Activated naive CD8-positive, alpha-beta T cell (primary cell): ENCODE results near the gene CCL18.
"Not testable (repeated sequence)": the region's sequence is repeated elsewhere in the genome, so short reads cannot be mapped to it uniquely, and the experiment has no call there.

ENCODE experiments used
- H3K27ac Mint-ChIP-seq: one replicate; pipeline ENCODE4 v1.8.0; 2021; ENCODE audit warnings: mixed read lengths
- H3K27me3 Mint-ChIP-seq: one replicate; pipeline ENCODE4 v1.8.0; 2021; ENCODE audit warnings: mixed read lengths
- H3K36me3 Mint-ChIP-seq: one replicate; pipeline ENCODE4 v1.8.0; 2021; ENCODE audit warnings: mixed read lengths
- H3K4me1 Mint-ChIP-seq: one replicate; pipeline ENCODE4 v1.8.0; 2021; ENCODE audit warnings: low read depth, mixed read lengths
- H3K4me3 Mint-ChIP-seq: one replicate; pipeline ENCODE4 v1.8.0; 2021; ENCODE audit warnings: mild to moderate bottlenecking, mixed read lengths
- H3K9me3 Mint-ChIP-seq: one replicate; pipeline ENCODE4 v1.8.0; 2021; ENCODE audit warnings: low read depth, mixed read lengths

CCL18 gene

GRCh38 chr17:36063786-36064541 is at the start of gene CCL18:
Gene CCL18 (plus strand): TSS chr17:36064272. CDS start chr17:36064343, 71 bp downstream.
- Mint-ChIP-seq H3K9me3 (no peaks in the 10 kb centered on the region), H3K36me3 (no peaks in the 10 kb centered on the region), H3K4me1 (no peaks in the 10 kb centered on the region), H3K27ac (no peak within 1 kb of the TSS), H3K27me3 (no peaks in the 10 kb centered on the region), H3K4me3 (no peak within 1 kb of the TSS)

GRCh38 chr17:36014946-36015345 is 49.1 kb upstream of the CCL18 start:
- Mint-ChIP-seq H3K27me3 (peaks cover 4% of the 10 kb centered on the region), H3K9me3 (no peaks in the 10 kb centered on the region), H3K36me3 (no peaks in the 10 kb centered on the region), H3K27ac (no peak overlapping the region), H3K4me1 (no peaks in the 10 kb centered on the region), H3K4me3 (no peak overlapping the region)

GRCh38 chr17:36015895-36016294 is 48.2 kb upstream of the CCL18 start:
- not testable (repeated sequence) for H3K36me3 Mint-ChIP-seq, H3K27ac Mint-ChIP-seq, H3K9me3 Mint-ChIP-seq, H3K4me1 Mint-ChIP-seq, H3K4me3 Mint-ChIP-seq, H3K27me3 Mint-ChIP-seq

- Mint-ChIP-seq H3K27me3 (peaks cover 6% of the 10 kb centered on the region), H3K4me3 (no peak overlapping the region), H3K27ac (no peak overlapping the region), H3K9me3 (no peaks in the 10 kb centered on the region), H3K4me1 (no peaks in the 10 kb centered on the region), H3K36me3 (no peaks in the 10 kb centered on the region)
Observed at GRCh38 chr17:36016555-36016954, 47.5 kb upstream of the CCL18 start.

GRCh38 chr17:36017799-36018198 is 46.3 kb upstream of the CCL18 start, which contains the start of gene CCL23:
Gene CCL23 (minus strand): TSS chr17:36017972. CDS start chr17:36017897, 75 bp downstream.
- no peak within 1 kb of the TSS for H3K27ac Mint-ChIP-seq
- no peaks in the 10 kb centered on the region for H3K4me1 Mint-ChIP-seq
- H3K9me3 Mint-ChIP-seq: no peaks in the 10 kb centered on the region
- no peaks in the 10 kb centered on the region for H3K36me3 Mint-ChIP-seq
- H3K4me3 Mint-ChIP-seq: no peak within 1 kb of the TSS
- peaks cover 6% of the 10 kb centered on the region for H3K27me3 Mint-ChIP-seq

- H3K27me3 Mint-ChIP-seq: peaks cover 13% of the 10 kb centered on the region
- no peaks in the 10 kb centered on the region for H3K36me3 Mint-ChIP-seq
- H3K4me1 Mint-ChIP-seq: no peaks in the 10 kb centered on the region
- no peak overlapping the region for H3K4me3 Mint-ChIP-seq
- no peaks in the 10 kb centered on the region for H3K9me3 Mint-ChIP-seq
- H3K27ac Mint-ChIP-seq: no peak overlapping the region
Observed at GRCh38 chr17:36019423-36019822, 44.6 kb upstream of the CCL18 start.

- Mint-ChIP-seq H3K27me3 (peaks cover 16% of the 10 kb centered on the region), H3K27ac (no peak overlapping the region), H3K9me3 (no peaks in the 10 kb centered on the region), H3K4me3 (no peak overlapping the region), H3K36me3 (no peaks in the 10 kb centered on the region), H3K4me1 (no peaks in the 10 kb centered on the region)
Observed at GRCh38 chr17:36024106-36024869, 39.8 kb upstream of the CCL18 start.

GRCh38 chr17:36027761-36028160 is 36.3 kb upstream of the CCL18 start:
- Mint-ChIP-seq H3K4me3 (no peak overlapping the region), H3K27ac (no peak overlapping the region), H3K4me1 (no peaks in the 10 kb centered on the region), H3K27me3 (peaks cover 13% of the 10 kb centered on the region), H3K36me3 (no peaks in the 10 kb centered on the region), H3K9me3 (no peaks in the 10 kb centered on the region)

- Mint-ChIP-seq H3K4me3 (no peak overlapping the region), H3K9me3 (no peaks in the 10 kb centered on the region), H3K27ac (no peak overlapping the region), H3K36me3 (no peaks in the 10 kb centered on the region), H3K4me1 (no peaks in the 10 kb centered on the region), H3K27me3 (peaks cover 2% of the 10 kb centered on the region)
Observed at GRCh38 chr17:36030956-36031355, 33.1 kb upstream of the CCL18 start.

GRCh38 chr17:36034127-36034526 is 29.9 kb upstream of the CCL18 start:
- H3K9me3 Mint-ChIP-seq: no peaks in the 10 kb centered on the region
- no peak overlapping the region for H3K27ac Mint-ChIP-seq
- H3K4me1 Mint-ChIP-seq: no peaks in the 10 kb centered on the region
- peaks cover 3% of the 10 kb centered on the region for H3K27me3 Mint-ChIP-seq
- no peak overlapping the region for H3K4me3 Mint-ChIP-seq
- H3K36me3 Mint-ChIP-seq: no peaks in the 10 kb centered on the region

GRCh38 chr17:36036235-36036634 is 27.8 kb upstream of the CCL18 start:
- peaks cover 1% of the 10 kb centered on the region for H3K27me3 Mint-ChIP-seq
- no peaks in the 10 kb centered on the region for H3K4me1 Mint-ChIP-seq
- no peaks in the 10 kb centered on the region for H3K9me3 Mint-ChIP-seq
- no peak overlapping the region for H3K27ac Mint-ChIP-seq
- H3K4me3 Mint-ChIP-seq: no peak overlapping the region
- no peaks in the 10 kb centered on the region for H3K36me3 Mint-ChIP-seq

- Mint-ChIP-seq H3K27ac (no peak overlapping the region), H3K27me3 (peaks cover 20% of the 10 kb centered on the region), H3K9me3 (peaks cover 24% of the 10 kb centered on the region), H3K36me3 (peaks cover 17% of the 10 kb centered on the region), H3K4me3 (no peak overlapping the region), H3K4me1 (no peaks in the 10 kb centered on the region)
Observed at GRCh38 chr17:36048066-36048465, 16.0 kb upstream of the CCL18 start.

- peaks cover 16% of the 10 kb centered on the region for H3K27me3 Mint-ChIP-seq
Observed at GRCh38 chr17:36049643-36050042, 14.4 kb upstream of the CCL18 start.

GRCh38 chr17:36055171-36055570 is 8.9 kb upstream of the CCL18 start:
- Mint-ChIP-seq H3K4me3 (no peak overlapping the region), H3K27ac (no peak overlapping the region), H3K36me3 (peaks cover 2% of the 10 kb centered on the region), H3K4me1 (no peaks in the 10 kb centered on the region), H3K9me3 (peaks cover 7% of the 10 kb centered on the region), H3K27me3 (peaks cover 7% of the 10 kb centered on the region)

More at GRCh38 chr17:36049643-36050042, 14.4 kb upstream of the CCL18 start:
- H3K27ac Mint-ChIP-seq: no peak overlapping the region
- H3K9me3 Mint-ChIP-seq: peaks cover 24% of the 10 kb centered on the region
- peaks cover 17% of the 10 kb centered on the region for H3K36me3 Mint-ChIP-seq
- H3K4me3 Mint-ChIP-seq: no peak overlapping the region
- no peaks in the 10 kb centered on the region for H3K4me1 Mint-ChIP-seq

- H3K27me3 Mint-ChIP-seq: peaks cover 4% of the 10 kb centered on the region
- H3K27ac Mint-ChIP-seq: no peak overlapping the region
- H3K4me1 Mint-ChIP-seq: no peaks in the 10 kb centered on the region
- peaks cover 5% of the 10 kb centered on the region for H3K9me3 Mint-ChIP-seq
- H3K4me3 Mint-ChIP-seq: no peak overlapping the region
- H3K36me3 Mint-ChIP-seq: no peaks in the 10 kb centered on the region
Observed at GRCh38 chr17:36055921-36056520, 8.1 kb upstream of the CCL18 start.
